BLaER1 (cell line): ENCODE measurements around the gene LIN37.

Experiments used
- H3K27ac ChIP-seq: shearing (Covaris generic); formaldehyde crosslinking; 2 replicates; pipeline ENCODE4 v1.8.1; 2022
- H3K27me3 ChIP-seq: shearing (Covaris generic); formaldehyde crosslinking; 2 replicates; pipeline ENCODE4 v1.8.1; 2022
- H3K36me3 ChIP-seq: shearing (Covaris generic); formaldehyde crosslinking; 2 replicates; pipeline ENCODE4 v1.8.1; 2022
- H3K4me1 ChIP-seq: shearing (Covaris generic); formaldehyde crosslinking; 2 replicates; pipeline ENCODE4 v1.8.1; 2022
- H3K4me2 ChIP-seq: shearing (Covaris generic); formaldehyde crosslinking; 2 replicates; pipeline ENCODE4 v1.8.1; 2022
- H3K4me3 ChIP-seq: shearing (Covaris generic); formaldehyde crosslinking; 2 replicates; pipeline ENCODE4 v1.8.1; 2022
- H3K9ac ChIP-seq: shearing (Covaris generic); formaldehyde crosslinking; 2 replicates; pipeline ENCODE4 v1.8.1; 2022
- H3K9me3 ChIP-seq: shearing (Covaris generic); formaldehyde crosslinking; 2 replicates; pipeline ENCODE4 v1.8.1; 2022
- H4K20me1 ChIP-seq: shearing (Covaris generic); formaldehyde crosslinking; 2 replicates; pipeline ENCODE4 v1.8.1; 2022
- Cebpa-rat ChIP-seq: shearing (Covaris generic); IDR thresholded peaks from 2 replicates; pipeline ENCODE4 v1.8.1; 2022

LIN37 gene

GRCh38 chr19:35748106-35749020 lies at the start of gene LIN37:
Gene LIN37, plus strand, starts transcription at chr19:35748576. Its CDS starts 149 bp downstream, at chr19:35748725.
- peaks cover 17% of the 10 kb centered on the region for H3K36me3 ChIP-seq
- no peaks in the 10 kb centered on the region for H4K20me1 ChIP-seq
- H3K4me1 ChIP-seq, result peaks cover 58% of the 10 kb centered on the region
- H3K4me3 ChIP-seq, result peak within 1 kb of the TSS; percentile 81
- no peaks in the 10 kb centered on the region for H3K9me3 ChIP-seq
- H3K9ac ChIP-seq, result peak within 1 kb of the TSS; percentile 81
- H3K4me2 ChIP-seq, result peak within 1 kb of the TSS; percentile 94
- peak within 1 kb of the TSS; percentile 66 for H3K27ac ChIP-seq
- peak; percentile 95 for TF ChIP-seq Cebpa-rat
- no peaks in the 10 kb centered on the region for H3K27me3 ChIP-seq

DNA sequence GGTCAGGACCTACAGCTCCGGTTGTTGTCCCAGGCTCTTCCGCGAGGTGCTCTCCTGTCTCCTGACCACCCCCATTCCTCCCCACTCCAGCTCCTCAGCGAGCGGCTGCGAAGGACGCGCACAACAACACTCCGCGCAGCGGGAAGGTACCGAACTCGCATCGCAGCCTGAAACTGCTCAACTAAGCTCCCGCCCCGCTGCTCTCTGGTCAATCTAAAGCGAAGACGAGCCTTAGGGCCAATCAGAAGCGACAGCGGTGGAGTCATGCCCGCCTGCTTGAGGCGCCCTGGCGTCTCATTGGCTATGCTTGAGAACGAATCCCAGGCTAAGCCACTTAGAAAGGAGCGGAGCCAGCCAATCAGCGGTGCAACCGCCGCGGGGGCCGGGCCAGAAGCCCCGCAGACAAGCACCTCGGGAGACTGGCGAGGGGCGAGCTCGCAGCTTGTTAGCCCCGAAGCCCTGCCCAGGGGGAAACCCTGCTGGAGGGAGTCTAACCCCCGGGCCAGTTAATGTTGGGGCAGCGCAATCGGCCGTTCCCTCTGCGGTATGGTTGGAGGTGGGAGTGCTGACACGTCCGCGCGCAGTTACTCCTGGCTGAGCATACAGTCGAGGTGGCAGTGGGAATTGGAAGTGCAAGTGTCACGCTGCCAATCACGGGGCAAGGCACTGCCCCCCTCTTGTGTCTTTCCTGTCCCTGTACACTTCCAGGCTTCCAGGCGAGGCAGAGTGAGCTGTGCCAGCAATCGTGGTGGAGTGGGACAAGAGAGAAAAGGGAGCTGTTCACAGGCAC lies 46.0 kb upstream of the LIN37 start:
- peak overlapping the region; percentile 62 for H3K4me3 ChIP-seq
- 0 out of 2 replicates have a peak, but pooled peaks cover 7% of the 10 kb centered on the region for H3K4me1 ChIP-seq
- no peaks in the 10 kb centered on the region for H3K36me3 ChIP-seq
- no peak for TF ChIP-seq Cebpa-rat
- H4K20me1 ChIP-seq, result no peaks in the 10 kb centered on the region
- no peak overlapping the region for H3K27ac ChIP-seq
- peak overlapping the region; percentile 73 for H3K4me2 ChIP-seq
- H3K9ac ChIP-seq, result peak overlapping the region; percentile 15; the same call in 1 of the 2 replicates
- no peaks in the 10 kb centered on the region for H3K9me3 ChIP-seq
- H3K27me3 ChIP-seq, result peaks cover 10% of the 10 kb centered on the region; the same call in 1 of the 2 replicates

DNA sequence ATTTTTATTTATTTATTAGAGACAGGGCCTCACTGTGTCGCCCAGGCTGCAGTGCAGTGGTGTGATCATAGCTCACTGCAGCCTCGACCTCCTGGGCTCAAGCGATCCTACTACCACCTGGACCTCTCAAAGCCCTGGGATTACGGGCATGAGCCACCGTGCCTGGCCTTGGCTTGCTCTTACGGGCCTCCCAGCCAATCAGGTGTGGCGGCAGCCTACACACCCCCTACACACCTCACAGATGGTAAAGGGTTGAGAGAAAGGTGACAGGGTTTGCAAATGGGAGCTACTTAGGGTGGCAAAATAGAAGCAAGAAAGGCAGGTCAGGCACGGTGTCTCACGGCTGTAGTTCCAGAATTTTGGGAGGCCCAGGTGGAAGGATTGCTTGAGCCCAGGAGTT lies 45.0 kb upstream of the LIN37 start:
- H3K4me3 ChIP-seq, result no peak overlapping the region
- H4K20me1 ChIP-seq, result no peaks in the 10 kb centered on the region
- peak overlapping the region; percentile 73; the same call in 1 of the 2 replicates for H3K4me2 ChIP-seq

GRCh38 chr19:35704218-35704617 lies 44.2 kb upstream of the LIN37 start, which contains the start of gene ZBTB32:
Gene ZBTB32, plus strand, starts transcription at chr19:35704558. Its CDS starts 10,069 bp downstream, at chr19:35714627.
- H3K27me3 ChIP-seq, result peaks cover 10% of the 10 kb centered on the region; the same call in 1 of the 2 replicates
- no peaks in the 10 kb centered on the region for H3K9me3 ChIP-seq
- H3K36me3 ChIP-seq, result no peaks in the 10 kb centered on the region
- no peak within 1 kb of the TSS for H3K27ac ChIP-seq
- TF ChIP-seq Cebpa-rat, result no peak
- H3K4me3 ChIP-seq, result no peak within 1 kb of the TSS
- H3K4me2 ChIP-seq, result no peak within 1 kb of the TSS
- no peaks in the 10 kb centered on the region for H4K20me1 ChIP-seq
- H3K9ac ChIP-seq, result no peak within 1 kb of the TSS
- H3K4me1 ChIP-seq, result 0 out of 2 replicates have a peak, but pooled peaks cover 7% of the 10 kb centered on the region

More for the DNA sequence above, 45.0 kb upstream of the LIN37 start:
- Histone ChIP-seq H3K27me3 (peaks cover 10% of the 10 kb centered on the region; the same call in 1 of the 2 replicates), H3K27ac (no peak overlapping the region), H3K4me1 (0 out of 2 replicates have a peak, but pooled peaks cover 7% of the 10 kb centered on the region), H3K9ac (no peak overlapping the region), H3K9me3 (no peaks in the 10 kb centered on the region), H3K36me3 (no peaks in the 10 kb centered on the region)
- TF ChIP-seq Cebpa-rat, result no peak

GRCh38 chr19:35708391-35708790 lies 40.0 kb upstream of the LIN37 start:
- Histone ChIP-seq H3K27ac (no peak overlapping the region), H3K9ac (no peak overlapping the region), H3K4me3 (no peak overlapping the region), H3K27me3 (no peaks in the 10 kb centered on the region), H3K36me3 (no peaks in the 10 kb centered on the region), H3K9me3 (no peaks in the 10 kb centered on the region), H4K20me1 (no peaks in the 10 kb centered on the region), H3K4me1 (peaks cover 14% of the 10 kb centered on the region), H3K4me2 (no peak overlapping the region)
- no peak for TF ChIP-seq Cebpa-rat

DNA sequence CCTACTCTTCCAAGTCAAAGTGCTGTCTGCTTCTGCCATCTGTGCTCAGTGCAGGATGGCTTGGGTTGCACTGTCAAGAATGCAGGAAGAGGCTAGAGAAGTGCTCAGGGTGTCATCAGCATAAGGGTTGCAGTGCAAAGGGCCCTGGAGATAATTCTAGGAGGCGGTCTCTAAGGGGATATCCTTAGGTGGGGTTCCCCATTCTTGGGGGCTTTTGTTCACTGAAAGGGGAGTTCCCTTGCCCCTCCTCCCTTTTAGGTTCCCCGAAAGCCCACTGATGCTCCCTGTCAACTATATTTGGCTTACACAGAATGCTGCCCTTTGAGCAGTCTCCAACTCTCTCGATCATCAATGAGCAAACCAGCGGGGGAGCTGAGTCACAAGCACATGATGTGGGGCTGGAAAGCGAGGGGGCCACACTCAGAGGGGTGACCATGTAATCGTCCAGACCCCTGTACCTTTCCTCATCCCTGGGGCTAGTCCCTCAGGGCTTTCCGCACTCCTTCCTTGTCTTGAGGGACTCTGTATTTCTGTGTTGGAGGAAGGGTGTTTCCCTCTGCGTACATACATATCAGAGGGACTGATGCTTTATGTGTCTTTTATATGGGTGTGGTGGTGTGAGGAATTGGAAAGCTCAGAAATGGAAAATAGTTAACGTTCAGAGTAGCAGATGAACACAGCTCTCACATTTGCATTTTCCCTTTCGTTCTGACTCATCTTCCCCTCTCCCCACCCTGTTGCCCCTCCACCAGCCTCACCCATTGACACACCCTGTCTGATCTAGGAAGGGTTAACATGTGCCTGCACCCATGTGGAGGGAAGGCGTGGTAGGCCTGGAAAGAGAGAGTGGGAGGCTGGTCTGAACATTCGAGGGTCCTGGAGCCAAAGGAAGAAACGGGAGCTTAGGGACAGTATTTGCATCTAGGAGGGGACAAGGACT lies 37.3 kb upstream of the LIN37 start:
- Histone ChIP-seq H3K27me3 (0 out of 2 replicates have a peak, but pooled peaks cover 3% of the 10 kb centered on the region), H3K9me3 (no peaks in the 10 kb centered on the region), H3K4me1 (peaks cover 32% of the 10 kb centered on the region), H3K4me2 (no peak overlapping the region), H4K20me1 (peaks cover 6% of the 10 kb centered on the region; the same call in 1 of the 2 replicates), H3K4me3 (no peak overlapping the region), H3K36me3 (no peaks in the 10 kb centered on the region), H3K27ac (no peak overlapping the region), H3K9ac (no peak overlapping the region)
- no peak for TF ChIP-seq Cebpa-rat

DNA sequence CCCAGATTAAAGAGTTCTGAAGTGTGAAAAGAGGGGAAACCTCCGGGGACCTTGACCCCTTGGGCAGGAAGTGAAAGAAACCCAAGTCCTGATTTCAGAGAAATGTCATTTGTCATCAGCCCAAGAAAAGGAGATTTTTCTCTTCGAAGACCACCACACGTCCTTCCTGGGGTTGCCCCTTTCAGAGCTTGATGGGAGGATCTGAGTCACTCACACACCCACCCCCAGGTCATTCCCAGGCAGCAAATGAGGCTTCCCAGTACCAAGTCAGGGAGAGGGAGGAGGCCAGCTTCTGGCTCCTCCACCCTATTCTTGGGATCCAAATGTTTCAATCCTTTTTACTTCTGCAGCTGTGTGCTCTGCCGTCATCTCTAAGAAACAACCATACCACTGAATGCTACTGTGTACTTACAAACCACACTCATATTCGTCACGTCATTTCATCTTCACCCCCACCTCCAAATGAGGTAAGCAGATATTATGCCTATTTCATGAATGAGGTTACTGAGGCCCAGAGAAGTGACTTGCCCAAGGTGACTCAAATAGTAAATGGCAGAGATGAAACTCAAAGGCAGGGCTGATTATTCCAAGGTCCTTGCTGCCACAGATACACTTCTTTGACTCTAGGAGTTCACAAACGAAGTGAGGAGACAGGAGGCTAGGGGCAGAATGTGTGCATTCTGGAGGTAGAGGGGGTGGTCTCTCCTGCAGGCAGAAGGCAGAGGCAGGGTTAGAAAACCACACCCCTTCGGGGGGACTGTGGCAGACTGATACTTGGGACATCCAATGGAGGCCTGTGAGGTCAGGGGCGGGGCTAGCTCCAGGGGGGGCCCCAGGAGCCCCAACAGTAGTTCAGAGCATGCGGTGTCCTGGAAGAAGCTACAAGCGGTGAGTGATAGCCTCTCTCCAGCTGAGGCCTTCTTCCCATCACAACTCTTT lies 35.5 kb upstream of the LIN37 start:
- H3K4me2 ChIP-seq, result peak overlapping the region; percentile 49
- H3K4me3 ChIP-seq, result no peak overlapping the region
- H3K4me1 ChIP-seq, result peaks cover 35% of the 10 kb centered on the region
- H3K27me3 ChIP-seq, result 0 out of 2 replicates have a peak, but pooled peaks cover 3% of the 10 kb centered on the region
- no peak for TF ChIP-seq Cebpa-rat
- no peak overlapping the region for H3K9ac ChIP-seq
- peak overlapping the region; percentile 3; the same call in 1 of the 2 replicates for H3K27ac ChIP-seq
- peaks cover 6% of the 10 kb centered on the region; the same call in 1 of the 2 replicates for H4K20me1 ChIP-seq
- H3K36me3 ChIP-seq, result no peaks in the 10 kb centered on the region
- no peaks in the 10 kb centered on the region for H3K9me3 ChIP-seq

DNA sequence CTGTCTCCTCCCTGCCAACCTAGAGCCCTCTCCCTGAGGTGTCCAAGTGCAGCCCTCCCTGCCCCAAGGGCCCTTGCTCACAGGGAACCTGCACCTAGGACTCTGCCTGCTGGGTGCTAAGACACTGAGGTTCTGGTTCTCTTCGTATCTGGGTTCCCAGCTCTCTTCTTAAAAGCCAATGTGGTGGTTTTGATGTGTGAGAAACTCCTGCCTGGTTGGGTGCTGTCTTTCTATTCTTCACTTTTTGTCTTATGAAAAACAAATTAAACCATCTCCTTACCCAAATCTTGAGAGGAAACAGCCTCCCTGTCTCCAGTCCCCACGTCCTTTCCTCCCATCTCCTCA lies 34.9 kb upstream of the LIN37 start:
- Histone ChIP-seq H3K4me1 (peaks cover 35% of the 10 kb centered on the region), H3K27me3 (0 out of 2 replicates have a peak, but pooled peaks cover 3% of the 10 kb centered on the region), H3K9me3 (no peaks in the 10 kb centered on the region), H3K9ac (peak overlapping the region; percentile 19; the same call in 1 of the 2 replicates), H4K20me1 (peaks cover 10% of the 10 kb centered on the region), H3K4me3 (no peak overlapping the region), H3K36me3 (no peaks in the 10 kb centered on the region), H3K27ac (no peak overlapping the region), H3K4me2 (no peak overlapping the region)
- TF ChIP-seq Cebpa-rat, result no peak
